H1 (cell line): Measurements from ENCODE around the gene KCNJ12. TPM values are rescaled to one million over a fixed set of nuclear protein-coding genes. Genes with fewer than 3 reads are reported as not detected.

Source experiments
- CTCF ChIP-seq, 3 experiments: IDR thresholded peaks; 1 replicate in 2 of 3; 2 replicates in 1 of 3; pipeline versions ENCODE4 v1.5.1 to v1.6.1; 2011; ENCODE audit warnings: low read length in 3 of 3, mild to moderate bottlenecking in 3 of 3, inconsistent platforms in 2 of 3, low read depth in 1 of 3, moderate library complexity in 1 of 3; ENCODE audit not compliant: insufficient read depth in 1 of 3; ENCODE audit errors: control extremely low read depth in 1 of 3
- POLR2A ChIP-seq, 2 experiments: IDR thresholded peaks; 1 replicate in 1 of 2; 2 replicates in 1 of 2; pipeline ENCODE4 v1.6.1; 2011; ENCODE audit warnings: low read depth in 2 of 2, low read length in 2 of 2, mild to moderate bottlenecking in 2 of 2; ENCODE audit errors: control extremely low read depth in 1 of 2
- TBP ChIP-seq: IDR thresholded peaks from 2 replicates; pipeline ENCODE4 v1.6.1; 2011; ENCODE audit warnings: low read depth, low read length, improper control_type of control experiment
- polyA plus RNA-seq, 7 experiments: library from polyadenylated mRNA; depleted of rRNA in 3 of 7; stranded (reverse) in 5 of 7; unstranded in 2 of 7; fragments of >200 nt in 5 of 7; fragments of 200-250 nt in 2 of 7; gene quantifications; 1 replicate in 5 of 7; 2 replicates in 1 of 7; 4 replicates in 1 of 7; pipeline versions ENCODE4 v1.2.1 to v1.2.3, GENCODE V29; 2011 to 2013; ENCODE audit warnings: missing spikeins in 2 of 7, mixed read lengths in 2 of 7
- total RNA-seq: library from RNA; stranded (reverse); fragmentation: NEBNext Ultra II Directional; extraction: Animal tissue kit (Norgen Biotek cat#: 25700); gene quantifications from 2 replicates; pipeline ENCODE4 v1.2.1, GENCODE V29; 2021

KCNJ12 gene
- total and polyA plus RNA-seq, 2 of the 8 experiments (the other 6 are each of a cell fraction or from before 2014, with no cell fraction given) = 1.2 to 1.5 TPM

GRCh38 chr17:21379080-21379711 lies 3.0 kb downstream of the KCNJ12 start (continued):
- no peak for TF ChIP-seq CTCF (IDR thresholded peaks at IDR 0.05; ENCODE audit: control extremely low read depth in 1 of 3, insufficient read depth in 1 of 3, low read depth in 1 of 3, low read length in 3 of 3)
- TF ChIP-seq POLR2A (IDR thresholded peaks at IDR 0.05; ENCODE audit: control extremely low read depth in 1 of 2, low read depth in 2 of 2, low read length in 2 of 2) = no peak
- no peak for TF ChIP-seq TBP
